T-cell (primary cell): ENCODE results near the gene CDH13. TPM values are rescaled to one million over a fixed set of nuclear protein-coding genes. Genes with fewer than 3 reads are reported as not detected.
A peak's percentile ranks its signal among the peaks of the same experiment; 100 is the strongest.

Experiments used
- ATAC-seq, 4 experiments: fragments of 200-7000 bp in 3 of 4; fragments of 150-1000 bp in 1 of 4; cut with Tn5 transposase; replicated peaks in 1 of 4; 1 replicate in 3 of 4; 2 replicates in 1 of 4; pipeline ENCODE4 v1.10.0; 2021; ENCODE audit warnings: moderate library complexity in 3 of 4, mild to moderate bottlenecking in 2 of 4, moderate number of reproducible peaks in 1 of 4
- CTCF ChIA-PET, 2 donors: fragments of 300-600 bp; sonication (Branson Sonifier 250); formaldehyde crosslinking; loops; one replicate each; lab custom pipeline; 2022; ENCODE audit warnings: antibody characterized with exemption in 2 of 2; lab: Charles Lee
- POLR2A ChIA-PET, 2 donors: fragments of 300-600 bp; sonication (Branson Sonifier 250); formaldehyde crosslinking; loops; one replicate each; lab custom pipeline; 2022; ENCODE audit warnings: antibody characterized with exemption in 2 of 2; lab: Charles Lee
- DNase-seq, 35 experiments: peaks; one replicate each; pipeline versions ENCODE4 v3.0.0 to v3.0.0-alpha.2; 2013 to 2023
- H3K27ac ChIP-seq: one replicate; pipeline ENCODE4 v1.5.1; 2013; ENCODE audit warnings: low read length
- H3K27me3 ChIP-seq, 2 experiments: replicated peaks in 1 of 2; 1 replicate in 1 of 2; 2 replicates in 1 of 2; pipeline versions ENCODE4 v1.6.1 to v1.7.0; 2013; ENCODE audit warnings: low read length in 1 of 2, mixed read lengths in 1 of 2; ENCODE audit not compliant: control insufficient read depth in 2 of 2, insufficient read depth in 2 of 2; ENCODE audit errors: extremely low read depth in 1 of 2
- H3K36me3 ChIP-seq, 2 donors: 1 replicate in 1 of 2; 2 replicates in 1 of 2; pipeline versions ENCODE4 v1.6.1 to v1.7.0; 2013; ENCODE audit warnings: low read length in 1 of 2; ENCODE audit not compliant: control insufficient read depth in 2 of 2, insufficient read depth in 1 of 2; ENCODE audit errors: extremely low read depth in 1 of 2
- H3K4me1 ChIP-seq, 2 experiments: 1 replicate in 1 of 2; 2 replicates in 1 of 2; pipeline versions ENCODE4 v1.6.1 to v1.7.0; 2013; ENCODE audit warnings: low read length in 2 of 2, mixed read lengths in 1 of 2; ENCODE audit not compliant: insufficient read depth in 2 of 2, control insufficient read depth in 1 of 2; ENCODE audit errors: extremely low read depth in 1 of 2
- H3K4me3 ChIP-seq, 2 donors: 1 replicate in 1 of 2; 2 replicates in 1 of 2; pipeline versions ENCODE4 v1.5.1 to v1.7.0; 2013; ENCODE audit warnings: mild to moderate bottlenecking in 2 of 2, low read length in 1 of 2, moderate library complexity in 1 of 2; ENCODE audit not compliant: control insufficient read depth in 1 of 2; ENCODE audit errors: extremely low read depth in 1 of 2
- H3K9me3 ChIP-seq: 2 replicates; pipeline ENCODE4 v1.7.0; 2013
- H3K27ac Mint-ChIP-seq, 2 donors: one replicate each; pipeline ENCODE4 v1.8.0; 2020 to 2021; ENCODE audit warnings: mild to moderate bottlenecking in 2 of 2, mixed read lengths in 2 of 2
- H3K27me3 Mint-ChIP-seq, 2 donors: one replicate each; pipeline ENCODE4 v1.8.0; 2021 to 2022; ENCODE audit warnings: mixed read lengths in 2 of 2
- H3K36me3 Mint-ChIP-seq: one replicate; pipeline ENCODE4 v1.8.0; 2021; ENCODE audit warnings: mixed read lengths
- H3K4me1 Mint-ChIP-seq, 3 donors: one replicate each; pipeline ENCODE4 v1.8.0; 2020 to 2022; ENCODE audit warnings: mixed read lengths in 3 of 3, mild to moderate bottlenecking in 1 of 3
- H3K4me3 Mint-ChIP-seq, 3 donors: one replicate each; pipeline ENCODE4 v1.8.0; 2020 to 2022; ENCODE audit warnings: mild to moderate bottlenecking in 3 of 3, mixed read lengths in 3 of 3, moderate library complexity in 3 of 3
- H3K9me3 Mint-ChIP-seq, 3 donors: one replicate each; pipeline ENCODE4 v1.8.0; 2020 to 2022; ENCODE audit warnings: mixed read lengths in 3 of 3
- WGBS: methylation state at CpG from one replicate; pipeline ENCODE4 v1.1.5; 2013; ENCODE audit warnings: missing lambda C conversion rate; ENCODE audit not compliant: insufficient coverage; 5-methylcytosine and 5-hydroxymethylcytosine counted together
- total RNA-seq, 35 experiments: library from RNA in 6 of 35; stranded (reverse) in 6 of 35; fragments of 120-200 nt in 1 of 35; gene quantifications; one replicate each; pipeline versions ENCODE4 v1.2.1 to v1.2.4 and lab custom pipeline; 2013 to 2026

The CDH13 gene
- total RNA-seq, 5 donors from 2014 or later (not counting 1 experiment from before 2014, with no cell fraction given) = not detected

- DNase-seq (no peak), ATAC-seq (peak in 2 of 4 experiments; percentile 2 to 8)
- CTCF ChIA-PET = interaction anchor here in 1 of 2 donors (0.6 to 1.5 kb wide), 2 partner anchors 95 to 380 kb away, joined by 3 to 6 read pairs; partner anchors contain the start of gene TAF1C
- H3K4me1 Mint-ChIP-seq = peaks cover 30 to 52% (median 37%) of the 10 kb centered on the region in 3 donors
- POLR2A ChIA-PET = interaction anchor here in 1 of 2 donors (0.5 kb wide), 1 partner anchor 15 kb away, joined by 4 read pairs; no protein-coding TSS in a partner anchor
- Histone ChIP-seq H3K27ac (peak overlapping the region; percentile 51), H3K36me3 (peaks cover 0 to 21% of the 10 kb centered on the region in 2 donors), H3K9me3 (no peaks in the 10 kb centered on the region), H3K4me3 (peak overlapping the region in 1 of 2 donors; percentile 72), H3K27me3 (peaks cover 0 to 7% of the 10 kb centered on the region in 2 experiments), H3K4me1 (peaks cover 6 to 23% of the 10 kb centered on the region in 2 experiments)
- 96% methylated on average over 4 of the region's 8 CpGs for WGBS
- no peaks in the 10 kb centered on the region for H3K27me3 Mint-ChIP-seq
- no peaks in the 10 kb centered on the region for H3K9me3 Mint-ChIP-seq
- H3K27ac Mint-ChIP-seq = peak overlapping the region; percentile 90 to 94
- peaks cover 23% of the 10 kb centered on the region for H3K36me3 Mint-ChIP-seq
- H3K4me3 Mint-ChIP-seq = peak overlapping the region; percentile 91 to 97 (median 96)
Observed at GRCh38 chr16:83807327-83807709, 1180.5 kb downstream of the CDH13 start.

DNA sequence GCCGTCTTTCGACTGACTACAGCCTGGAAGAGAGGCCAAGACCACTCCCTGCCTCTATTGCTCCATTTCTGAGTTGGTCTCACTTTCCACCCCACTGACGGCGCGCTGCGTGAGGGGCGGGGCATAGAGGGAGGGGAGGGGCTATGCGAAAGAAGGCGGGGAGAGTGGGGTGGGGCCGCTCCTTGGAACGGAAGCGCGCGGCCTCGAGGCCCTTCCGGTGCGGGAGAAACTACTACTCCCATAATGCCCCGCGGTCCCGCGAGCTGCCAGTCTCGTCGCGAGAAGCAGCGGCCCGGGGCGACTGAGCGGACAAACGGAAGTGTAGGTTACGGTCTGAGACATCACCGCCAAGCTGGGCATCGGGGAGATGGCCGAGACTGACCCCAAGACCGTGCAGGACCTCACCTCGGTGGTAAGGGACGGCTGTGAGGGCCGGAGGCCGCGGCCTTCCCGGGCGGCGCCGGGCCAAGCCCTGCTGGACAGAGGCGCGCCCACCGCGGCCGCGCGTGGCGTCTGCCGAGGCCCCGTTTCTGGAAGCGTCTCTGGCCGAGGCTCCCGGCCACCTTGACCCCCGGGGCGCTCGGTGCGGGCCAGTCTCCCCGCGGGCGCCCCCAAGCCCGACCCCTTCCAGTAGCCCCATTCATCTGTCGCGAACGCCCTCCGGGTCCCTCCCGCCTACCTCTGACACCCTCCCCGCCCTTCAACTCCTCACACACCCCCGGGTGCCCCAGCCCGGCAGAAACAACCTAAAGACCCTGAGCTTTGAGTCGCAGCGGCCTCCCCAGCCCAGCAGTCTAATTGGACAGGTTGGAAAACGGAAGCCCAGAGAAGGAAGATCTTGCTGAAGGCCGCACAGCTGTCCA, 1181.2 kb downstream of the CDH13 start, which contains the start of gene HSBP1:
HSBP1 (plus strand) TSS at position 269 of the 863 bp plus-strand sequence; CDS start at position 368, 99 bp downstream.
- H3K27ac Mint-ChIP-seq = peak within 1 kb of the TSS; percentile 90 to 94
- H3K4me1 Mint-ChIP-seq = peaks cover 31 to 48% (median 37%) of the 10 kb centered on the region in 3 donors
- under 1% methylated on average over 60 of the region's 76 CpGs for WGBS
- ATAC-seq (peak; percentile 95 to 99 (median 98)), DNase-seq (peak; percentile 83 to 94 (median 91))
- Histone ChIP-seq H3K27me3 (peaks cover 0 to 4% of the 10 kb centered on the region in 2 experiments), H3K27ac (peak within 1 kb of the TSS; percentile 64), H3K4me1 (peaks cover 6 to 23% of the 10 kb centered on the region in 2 experiments), H3K9me3 (no peaks in the 10 kb centered on the region), H3K36me3 (peaks cover 0 to 25% of the 10 kb centered on the region in 2 donors), H3K4me3 (peak within 1 kb of the TSS; percentile 72 to 94)
- CTCF ChIA-PET = interaction anchor here in 1 of 2 donors (0.6 to 1.5 kb wide), 2 partner anchors 95 to 379 kb away, joined by 3 to 6 read pairs; partner anchors contain the start of gene TAF1C
- H3K9me3 Mint-ChIP-seq = no peaks in the 10 kb centered on the region
- POLR2A ChIA-PET = interaction anchor here in 1 of 2 donors (0.5 kb wide), 1 partner anchor 15 kb away, joined by 4 read pairs; no protein-coding TSS in a partner anchor
- H3K4me3 Mint-ChIP-seq = peak within 1 kb of the TSS; percentile 91 to 97 (median 96)
- no peaks in the 10 kb centered on the region for H3K27me3 Mint-ChIP-seq
- H3K36me3 Mint-ChIP-seq = peaks cover 29% of the 10 kb centered on the region

DNA sequence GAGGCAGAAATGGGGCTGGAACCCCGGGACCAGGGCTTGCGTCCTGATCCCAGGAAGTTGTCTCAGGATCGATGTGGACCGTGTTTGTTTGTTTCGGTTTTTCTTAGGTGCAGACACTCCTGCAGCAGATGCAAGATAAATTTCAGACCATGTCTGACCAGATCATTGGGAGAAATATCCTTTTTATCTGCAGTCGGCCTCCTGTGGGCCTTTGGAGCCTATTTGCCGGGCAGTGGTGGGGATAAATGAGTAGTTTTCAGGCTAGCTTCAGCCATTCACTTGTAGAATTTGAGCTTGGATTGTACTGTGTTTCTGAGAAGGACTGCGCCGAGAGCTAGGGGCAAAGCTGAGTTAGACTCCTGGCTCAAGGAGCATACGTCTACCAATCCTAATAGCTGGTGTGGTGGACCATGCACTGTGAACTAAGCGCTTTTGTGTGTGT, 1181.8 kb downstream of the CDH13 start:
- Mint-ChIP-seq H3K4me3 (peak overlapping the region; percentile 91 to 97 (median 96)), H3K36me3 (peaks cover 34% of the 10 kb centered on the region), H3K9me3 (no peaks in the 10 kb centered on the region), H3K27me3 (no peaks in the 10 kb centered on the region), H3K4me1 (peaks cover 33 to 47% (median 37%) of the 10 kb centered on the region in 3 donors), H3K27ac (peak overlapping the region; percentile 86 to 90)
- ATAC-seq (no peak), DNase-seq (peak in 1 of 35 experiments; percentile 8)
- H3K36me3 ChIP-seq = peaks cover 0 to 27% of the 10 kb centered on the region in 2 donors
- H3K27me3 ChIP-seq = peaks cover 0 to 4% of the 10 kb centered on the region in 2 experiments
- peak overlapping the region; percentile 72 to 94 for H3K4me3 ChIP-seq
- ChIA-PET POLR2A (no interaction called here), CTCF (interaction anchor here in 1 of 2 donors (1.5 kb wide), 1 partner anchor 378 kb away, joined by 3 read pairs; the partner anchor contains the start of gene TAF1C)
- H3K4me1 ChIP-seq = peaks cover 6 to 23% of the 10 kb centered on the region in 2 experiments
- WGBS = 29% methylated on average over 10 of the region's 11 CpGs
- H3K27ac ChIP-seq = peak overlapping the region; percentile 30
- no peaks in the 10 kb centered on the region for H3K9me3 ChIP-seq

GRCh38 chr16:83809092-83809491, 1182.3 kb downstream of the CDH13 start:
- Mint-ChIP-seq H3K27ac (peak overlapping the region; percentile 31 to 90), H3K36me3 (peaks cover 34% of the 10 kb centered on the region), H3K9me3 (no peaks in the 10 kb centered on the region), H3K4me1 (peaks cover 33 to 47% (median 37%) of the 10 kb centered on the region in 3 donors), H3K4me3 (peak overlapping the region; percentile 91 to 97 (median 96)), H3K27me3 (no peaks in the 10 kb centered on the region)
- 100% methylated on average over 6 of the region's 13 CpGs for WGBS
- ChIA-PET CTCF (no interaction called here), POLR2A (no interaction called here)
- ATAC-seq (no peak), DNase-seq (no peak)
- peaks cover 6 to 23% of the 10 kb centered on the region in 2 experiments for H3K4me1 ChIP-seq
- peaks cover 0 to 4% of the 10 kb centered on the region in 2 experiments for H3K27me3 ChIP-seq
- peaks cover 0 to 27% of the 10 kb centered on the region in 2 donors for H3K36me3 ChIP-seq
- no peak overlapping the region for H3K27ac ChIP-seq
- H3K9me3 ChIP-seq = no peaks in the 10 kb centered on the region
- H3K4me3 ChIP-seq = peak overlapping the region; percentile 72 to 94

GRCh38 chr16:83810901-83811300, 1184.1 kb downstream of the CDH13 start:
- Mint-ChIP-seq H3K4me1 (peaks cover 33 to 45% (median 37%) of the 10 kb centered on the region in 3 donors), H3K9me3 (no peaks in the 10 kb centered on the region), H3K27me3 (no peaks in the 10 kb centered on the region), H3K4me3 (peak overlapping the region in 1 of 3 donors; percentile 43), H3K27ac (peak overlapping the region in 1 of 2 donors; percentile 28), H3K36me3 (peaks cover 34% of the 10 kb centered on the region)
- peaks cover 0 to 27% of the 10 kb centered on the region in 2 donors for H3K36me3 ChIP-seq
- ATAC-seq = no peak
- ChIA-PET POLR2A (no interaction called here), CTCF (no interaction called here)
- H3K27ac ChIP-seq = no peak overlapping the region
- DNase-seq = no peak
- H3K27me3 ChIP-seq = no peaks in the 10 kb centered on the region
- H3K9me3 ChIP-seq = no peaks in the 10 kb centered on the region
- no CpG with 5 or more reads among the region's 1 CpG for WGBS
- H3K4me1 ChIP-seq = peaks cover 6 to 23% of the 10 kb centered on the region in 2 experiments
- no peak overlapping the region for H3K4me3 ChIP-seq
